MCF 10A (cell line): ENCODE results near the gene PEX3. TPM values are rescaled to one million over a fixed set of nuclear protein-coding genes. Genes with fewer than 3 reads are reported as not detected.
"Not testable (repeated sequence)": the region's sequence is repeated elsewhere in the genome, so short reads cannot be mapped to it uniquely, and the experiment has no call there.

ENCODE experiments used
- BruUV-seq: library from RNA; stranded (reverse); fragments of 400-500 nt; replicated peaks from 2 replicates; lab custom pipeline; 2021; lab: Mats Ljungman, UMichigan
- CTCF ChIA-PET: fragments of 300-600 bp; sonication (Branson Sonifier 250); formaldehyde crosslinking; extraction: SDS; loops from one replicate; lab custom pipeline; 2021; ENCODE audit warnings: antibody characterized with exemption, inconsistent platforms; lab: Yijun Ruan, JAX
- POLR2A ChIA-PET: fragments of 300-600, 350-650 bp; sonication (Branson Sonifier 250); formaldehyde crosslinking; extraction: SDS; loops from one replicate; lab custom pipeline; 2020; ENCODE audit warnings: antibody characterized with exemption, inconsistent platforms; lab: Yijun Ruan, JAX
- DNase-seq: peaks from one replicate; pipeline ENCODE4 v3.0.0-alpha.2; 2018; ENCODE audit not compliant: unreplicated experiment
- H3K27ac Mint-ChIP-seq: one replicate; pipeline ENCODE4 v1.8.0; 2022; ENCODE audit warnings: mild to moderate bottlenecking, low read depth, mixed read lengths; ENCODE audit not compliant: unreplicated experiment
- H3K27me3 Mint-ChIP-seq: one replicate; pipeline ENCODE4 v1.8.0; 2022; ENCODE audit warnings: mixed read lengths; ENCODE audit not compliant: insufficient read depth, unreplicated experiment
- H3K36me3 Mint-ChIP-seq: one replicate; pipeline ENCODE4 v1.8.0; 2022; ENCODE audit warnings: mild to moderate bottlenecking, moderate library complexity, mixed read lengths; ENCODE audit not compliant: insufficient read depth, unreplicated experiment
- H3K4me1 Mint-ChIP-seq: one replicate; pipeline ENCODE4 v1.8.0; 2022; ENCODE audit warnings: mixed read lengths; ENCODE audit not compliant: insufficient read depth, unreplicated experiment
- H3K4me3 Mint-ChIP-seq: one replicate; pipeline ENCODE4 v1.8.0; 2022; ENCODE audit warnings: mild to moderate bottlenecking, moderate library complexity, mixed read lengths; ENCODE audit not compliant: unreplicated experiment
- H3K9me3 Mint-ChIP-seq: one replicate; pipeline ENCODE4 v1.8.0; 2022; ENCODE audit warnings: mixed read lengths; ENCODE audit not compliant: unreplicated experiment
- intact Hi-C: fragments of 100-400 bp; cut with micrococcal nuclease; formaldehyde crosslinking; loops from 2 replicates; pipeline ENCODE4 v1.14.1; 2022
- total RNA-seq: library from RNA; stranded (reverse); gene quantifications from 2 replicates; pipeline ENCODE4 v1.2.3, GENCODE V29; 2022
- TF ChIP-seq, protein P1 (sequence below): fragments of 200-600 bp; IDR thresholded peaks from one replicate; pipeline ENCODE4 v1.8.0; 2022; ENCODE audit warnings: antibody characterized with exemption, mild to moderate bottlenecking; ENCODE audit not compliant: unreplicated experiment

PEX3 gene
- total RNA-seq, 1 experiment from 2014 or later = 24.3 TPM

DNA sequence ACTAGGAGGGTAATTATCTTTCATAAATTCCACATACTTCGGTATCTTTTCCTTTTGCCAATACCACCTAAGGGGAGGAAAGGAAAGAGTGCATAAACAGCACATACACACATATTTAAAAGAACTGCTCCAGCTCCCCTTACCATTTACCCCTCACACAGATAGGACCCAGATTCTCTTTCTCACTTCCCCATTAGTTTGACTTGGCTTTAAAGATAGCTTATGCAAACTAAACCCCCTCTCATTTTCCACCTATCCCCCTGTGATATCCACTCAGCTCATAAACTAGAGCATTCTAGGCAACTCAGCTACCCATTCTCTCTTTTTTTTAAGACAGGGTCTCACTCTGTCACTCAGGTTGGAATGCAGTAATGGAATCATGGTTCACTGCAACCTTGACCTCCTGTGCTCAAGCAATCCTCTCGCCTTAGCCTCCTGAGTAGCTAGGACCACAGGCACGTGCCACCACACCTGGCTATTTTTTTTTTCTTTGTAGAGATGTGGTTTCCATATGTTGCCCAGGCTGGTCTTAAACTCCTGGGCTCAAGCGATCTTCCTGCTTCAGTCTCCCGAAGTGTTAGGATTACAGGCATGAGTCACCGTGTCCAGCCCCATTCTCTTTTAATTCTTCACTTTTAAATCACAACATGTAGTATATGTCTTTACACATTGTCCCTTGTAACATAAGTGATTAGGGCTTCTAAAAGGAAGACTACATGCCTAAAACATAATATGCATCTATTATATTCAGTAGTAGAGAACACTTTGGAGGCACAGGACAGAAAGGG lies 56.9 kb downstream of the PEX3 start:
- POLR2A ChIA-PET = interaction anchor here (0.6 kb wide), 2 partner anchors 10 to 65 kb away, joined by 3 read pairs; no protein-coding TSS in a partner anchor
- peak; percentile 34 for DNase-seq
- Mint-ChIP-seq H3K27ac (no peak overlapping the region), H3K4me1 (peaks cover 24% of the 10 kb centered on the region), H3K27me3 (no peaks in the 10 kb centered on the region), H3K9me3 (no peaks in the 10 kb centered on the region), H3K4me3 (no peak overlapping the region), H3K36me3 (peaks cover 27% of the 10 kb centered on the region)
- CTCF ChIA-PET = interaction anchor here (1.2 kb wide), 2 partner anchors 16 to 815 kb away, joined by 4 read pairs; no protein-coding TSS in a partner anchor
- TF ChIP-seq, protein P1, sequence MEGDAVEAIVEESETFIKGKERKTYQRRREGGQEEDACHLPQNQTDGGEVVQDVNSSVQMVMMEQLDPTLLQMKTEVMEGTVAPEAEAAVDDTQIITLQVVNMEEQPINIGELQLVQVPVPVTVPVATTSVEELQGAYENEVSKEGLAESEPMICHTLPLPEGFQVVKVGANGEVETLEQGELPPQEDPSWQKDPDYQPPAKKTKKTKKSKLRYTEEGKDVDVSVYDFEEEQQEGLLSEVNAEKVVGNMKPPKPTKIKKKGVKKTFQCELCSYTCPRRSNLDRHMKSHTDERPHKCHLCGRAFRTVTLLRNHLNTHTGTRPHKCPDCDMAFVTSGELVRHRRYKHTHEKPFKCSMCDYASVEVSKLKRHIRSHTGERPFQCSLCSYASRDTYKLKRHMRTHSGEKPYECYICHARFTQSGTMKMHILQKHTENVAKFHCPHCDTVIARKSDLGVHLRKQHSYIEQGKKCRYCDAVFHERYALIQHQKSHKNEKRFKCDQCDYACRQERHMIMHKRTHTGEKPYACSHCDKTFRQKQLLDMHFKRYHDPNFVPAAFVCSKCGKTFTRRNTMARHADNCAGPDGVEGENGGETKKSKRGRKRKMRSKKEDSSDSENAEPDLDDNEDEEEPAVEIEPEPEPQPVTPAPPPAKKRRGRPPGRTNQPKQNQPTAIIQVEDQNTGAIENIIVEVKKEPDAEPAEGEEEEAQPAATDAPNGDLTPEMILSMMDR = no peak
- BruUV-seq = no TSS peak
- intact Hi-C loops = loop anchor here (10.0 kb wide), 1 partner anchor 1033 kb away; no protein-coding TSS in a partner anchor

DNA sequence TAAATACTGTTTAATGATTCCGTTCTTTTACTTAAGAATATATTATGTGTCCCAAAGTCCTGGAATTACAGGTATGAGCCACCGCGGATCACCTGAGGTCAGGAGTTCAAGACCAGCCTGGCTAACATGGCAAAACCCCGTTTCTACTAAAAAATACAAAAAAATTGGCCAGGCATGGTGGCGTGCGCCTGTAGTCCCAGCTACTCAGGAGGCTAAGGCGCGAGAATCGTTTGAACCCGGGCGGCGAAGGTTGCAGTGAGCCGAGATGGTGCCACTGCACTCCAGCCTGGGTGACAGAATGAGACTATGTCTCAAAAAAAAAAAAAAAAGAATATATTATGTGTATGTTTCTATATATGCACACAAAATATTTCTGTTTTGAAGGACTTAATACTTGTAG lies 59.7 kb downstream of the PEX3 start:
- intact Hi-C loops, H3K9me3 Mint-ChIP-seq, H3K27me3 Mint-ChIP-seq, POLR2A ChIA-PET, DNase-seq, H3K27ac Mint-ChIP-seq, BruUV-seq, CTCF ChIA-PET: not testable (repeated sequence)
- Mint-ChIP-seq H3K4me3 (peak overlapping the region; percentile 91), H3K4me1 (peaks cover 24% of the 10 kb centered on the region), H3K36me3 (peaks cover 27% of the 10 kb centered on the region)

DNA sequence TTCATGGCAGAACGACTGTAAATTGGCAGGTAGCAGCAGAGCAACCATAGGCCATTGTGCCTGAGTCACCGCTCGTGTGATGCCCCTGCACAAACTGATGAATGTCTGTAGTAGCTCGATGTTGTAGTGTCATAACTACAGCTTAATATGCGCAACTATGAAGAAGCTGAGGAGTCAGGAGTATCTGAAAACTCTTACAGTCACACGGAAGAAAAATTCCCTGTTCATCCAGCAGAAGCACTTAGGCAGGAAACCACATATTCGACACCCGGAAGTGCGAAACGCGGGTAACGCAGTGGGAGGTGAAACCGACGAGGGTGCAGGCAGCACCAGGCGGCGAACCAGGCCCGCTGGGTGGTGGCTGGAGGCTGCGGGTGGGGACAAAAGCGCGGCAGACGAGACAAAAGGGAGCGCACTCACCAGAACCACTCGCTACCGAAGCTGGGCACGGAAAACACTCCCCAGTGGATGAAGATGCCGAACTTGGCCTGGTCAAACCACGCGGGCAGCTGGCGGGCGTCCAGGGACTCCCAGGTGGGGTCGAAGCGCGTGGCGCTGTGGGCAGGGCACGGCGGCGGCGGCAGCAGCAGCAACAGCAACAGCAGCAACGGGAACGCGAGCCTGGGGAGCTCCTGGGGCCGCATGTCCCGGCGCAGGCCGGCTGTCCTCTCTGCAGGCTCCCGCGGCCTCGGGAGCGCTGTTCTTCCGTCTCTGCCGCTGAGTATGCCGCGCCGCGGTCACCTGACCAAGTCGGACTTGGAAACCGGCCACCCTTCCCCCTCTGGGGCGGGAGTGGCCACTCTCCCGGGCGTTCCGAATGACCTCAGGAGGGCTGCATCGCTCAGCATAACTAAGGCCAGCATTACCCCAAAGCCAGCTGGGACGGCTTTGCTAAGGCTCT lies 60.6 kb downstream of the PEX3 start, which contains the start of gene FUCA2:
FUCA2 (minus strand) TSS at position 730 of the 901 bp plus-strand sequence; CDS start at position 644, 86 bp downstream.
- intact Hi-C loops = no loop called here
- H3K27ac Mint-ChIP-seq = peak within 1 kb of the TSS; percentile 59
- TSS peak; percentile 43 for BruUV-seq
- ChIA-PET POLR2A (no interaction called here), CTCF (no interaction called here)
- DNase-seq = peak; percentile 77
- TF ChIP-seq, protein P1 = no peak
- H3K4me1 Mint-ChIP-seq = peaks cover 24% of the 10 kb centered on the region
- no peaks in the 10 kb centered on the region for H3K27me3 Mint-ChIP-seq
- H3K4me3 Mint-ChIP-seq = peak within 1 kb of the TSS; percentile 91
- H3K36me3 Mint-ChIP-seq = peaks cover 21% of the 10 kb centered on the region
- no peaks in the 10 kb centered on the region for H3K9me3 Mint-ChIP-seq

DNA sequence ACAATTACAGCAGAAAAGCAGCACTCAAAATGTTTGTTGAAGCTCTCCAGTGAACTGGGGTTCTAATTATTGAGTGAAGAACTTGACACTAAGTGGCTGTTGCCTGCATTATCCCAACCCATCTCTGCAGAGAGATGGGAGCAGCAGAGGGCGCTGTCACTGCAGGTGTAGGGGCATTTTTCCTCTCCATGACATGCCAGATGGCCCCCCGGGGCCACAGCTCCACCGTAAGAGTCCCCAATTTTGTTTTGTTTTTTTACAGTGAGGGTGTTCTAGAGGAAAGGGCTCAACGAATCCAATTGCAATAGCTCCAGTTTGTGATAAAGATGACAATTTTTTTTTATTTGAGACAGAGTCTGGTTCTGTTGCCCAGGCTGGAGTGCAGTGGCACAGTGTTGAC lies 62.8 kb downstream of the PEX3 start:
- peaks cover 2% of the 10 kb centered on the region for H3K36me3 Mint-ChIP-seq
- BruUV-seq = no TSS peak
- TF ChIP-seq, protein P1 = peak; percentile 11
- H3K27ac Mint-ChIP-seq = no peak overlapping the region
- no peaks in the 10 kb centered on the region for H3K27me3 Mint-ChIP-seq
- ChIA-PET POLR2A (no interaction called here), CTCF (interaction anchor here (0.7 to 1.3 kb wide), 3 partner anchors 11 to 1054 kb away, joined by 3 to 4 read pairs (median 3); no protein-coding TSS in a partner anchor)
- no peaks in the 10 kb centered on the region for H3K9me3 Mint-ChIP-seq
- H3K4me1 Mint-ChIP-seq = peaks cover 25% of the 10 kb centered on the region
- DNase-seq = peak; percentile 32
- intact Hi-C loops = no loop called here
- no peak overlapping the region for H3K4me3 Mint-ChIP-seq
